RPMI7951 (cell line): ENCODE data around the gene CAMTA1. TPM values are rescaled to one million over a fixed set of nuclear protein-coding genes. Genes with fewer than 3 reads are reported as not detected.
A peak's percentile ranks its signal among the peaks of the same experiment; 100 is the strongest.
"Not testable (repeated sequence)": the region's sequence is repeated elsewhere in the genome, so short reads cannot be mapped to it uniquely, and the experiment has no call there.

Experiments used
- DNase-seq: peaks from one replicate; pipeline ENCODE4 v3.0.0-alpha.2; 2012; ENCODE audit warnings: low read depth
- total RNA-seq: library from RNA; depleted of rRNA; stranded (reverse); fragments of >200 nt; shearing (Covaris generic); gene quantifications from 2 replicates; pipeline ENCODE4 v1.2.3, GENCODE V29; 2014

Gene CAMTA1
- total RNA-seq, 1 experiment from 2014 or later, result 91.0 TPM

GRCh38 chr1:7691576-7691975, 906.3 kb downstream of the CAMTA1 start:
- DNase-seq, result no peak

DNA sequence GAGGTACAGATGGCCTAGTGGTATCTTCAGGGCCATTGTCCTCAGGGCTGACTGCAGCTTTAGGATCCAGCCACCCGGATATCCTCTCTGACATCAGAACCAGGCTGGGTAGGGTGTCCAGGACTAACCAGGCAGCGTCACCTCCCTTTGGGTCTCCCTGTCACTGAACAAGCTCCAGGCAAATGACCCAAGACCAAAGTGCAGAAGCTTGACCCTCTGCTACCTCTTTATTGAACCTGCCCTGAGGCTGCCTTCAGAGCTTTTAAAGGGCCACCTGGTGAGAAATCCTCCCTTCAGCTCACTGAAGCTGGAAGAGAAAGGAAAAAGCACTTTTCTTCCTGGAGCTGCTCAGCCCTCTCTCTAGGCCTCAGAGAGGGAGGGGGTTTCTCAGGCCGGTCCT, 906.8 kb downstream of the CAMTA1 start:
- no peak for DNase-seq

- DNase-seq, result not testable (repeated sequence)
Observed at GRCh38 chr1:7693037-7693436, 907.8 kb downstream of the CAMTA1 start.

GRCh38 chr1:7693662-7694061, 908.4 kb downstream of the CAMTA1 start:
- no peak for DNase-seq

DNA sequence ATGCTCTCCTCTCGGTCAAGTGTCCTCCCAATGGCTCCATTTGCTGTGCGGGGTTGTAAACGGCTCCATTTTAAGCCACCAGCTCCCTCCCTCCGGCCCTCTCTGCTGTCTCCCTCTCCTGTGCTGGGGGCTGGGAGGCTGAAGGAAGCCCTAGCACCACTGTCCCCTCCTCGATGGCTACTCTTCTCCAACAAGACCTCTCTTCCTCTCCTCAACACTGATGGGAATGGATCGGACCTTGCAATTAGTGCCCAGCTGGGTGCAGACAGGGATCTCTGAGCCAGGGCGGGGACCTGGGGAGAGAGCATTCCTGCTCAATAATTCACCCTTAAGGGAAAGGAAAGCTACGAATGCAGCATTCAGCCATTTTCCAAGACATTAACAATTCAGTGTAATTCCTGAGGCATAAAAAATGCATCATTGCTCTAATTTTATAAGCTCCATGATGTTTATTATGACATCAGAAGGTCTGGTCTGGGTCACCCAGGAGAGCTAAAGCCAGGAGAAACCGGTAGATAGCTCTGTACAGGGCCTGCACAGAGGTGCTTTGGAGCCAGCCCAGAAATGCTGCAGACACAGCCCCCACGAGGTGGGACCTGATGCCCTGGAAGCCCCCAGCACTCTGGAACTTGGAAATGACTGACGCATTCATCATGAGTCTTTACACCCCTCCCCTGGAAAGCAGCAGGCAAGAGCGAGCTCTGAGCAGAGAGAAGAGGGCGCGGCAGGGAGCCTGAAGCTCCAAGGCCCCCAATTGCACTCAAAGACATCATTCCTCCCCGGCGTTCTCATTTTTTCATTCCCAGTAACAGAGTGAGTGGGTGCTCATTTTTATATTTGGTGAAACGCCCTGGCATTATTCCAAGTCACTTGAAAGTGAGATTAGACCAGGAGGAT, 909.6 kb downstream of the CAMTA1 start:
- DNase-seq, result no peak

GRCh38 chr1:7695497-7696117, 910.4 kb downstream of the CAMTA1 start:
- DNase-seq, result no peak

DNA sequence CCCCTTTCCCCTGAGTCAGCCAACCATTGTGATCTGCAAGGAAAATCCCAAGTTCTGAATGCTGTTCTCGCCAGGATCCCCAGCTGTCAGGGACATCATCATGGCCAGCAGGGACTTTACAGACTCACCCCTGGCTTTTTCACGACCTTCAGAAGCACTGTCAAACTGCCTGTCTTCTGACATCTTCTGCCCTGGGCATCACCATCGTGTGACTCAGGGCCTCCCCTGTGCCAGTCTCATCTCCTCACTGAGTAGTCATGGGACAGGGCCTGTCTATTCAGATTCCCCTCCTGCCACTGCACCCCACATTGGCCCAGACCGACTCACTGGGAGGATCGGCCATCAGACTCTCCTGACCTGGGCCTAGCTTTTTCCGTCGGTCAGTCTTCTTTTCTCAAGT, 913.4 kb downstream of the CAMTA1 start:
- DNase-seq, result no peak

DNA sequence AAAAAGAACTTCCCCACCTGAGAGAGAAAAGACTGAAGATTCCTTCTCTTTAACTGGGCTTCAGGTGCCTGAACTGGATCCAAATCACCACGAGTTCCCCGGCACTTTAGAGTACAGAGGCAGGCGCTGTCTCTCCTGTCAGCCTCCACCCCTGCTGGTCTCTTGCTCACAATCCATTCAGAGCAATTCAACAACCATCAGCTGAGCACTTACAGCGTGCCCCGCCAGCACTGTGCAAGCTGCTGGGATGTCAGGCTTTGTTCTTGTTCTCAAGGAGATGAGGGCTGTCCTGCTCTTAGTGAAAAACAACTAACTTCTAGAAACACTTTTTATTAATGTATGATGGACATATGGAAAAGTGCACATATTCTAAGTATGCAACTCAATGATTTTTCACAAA, 917.1 kb downstream of the CAMTA1 start:
- DNase-seq, result no peak

DNA sequence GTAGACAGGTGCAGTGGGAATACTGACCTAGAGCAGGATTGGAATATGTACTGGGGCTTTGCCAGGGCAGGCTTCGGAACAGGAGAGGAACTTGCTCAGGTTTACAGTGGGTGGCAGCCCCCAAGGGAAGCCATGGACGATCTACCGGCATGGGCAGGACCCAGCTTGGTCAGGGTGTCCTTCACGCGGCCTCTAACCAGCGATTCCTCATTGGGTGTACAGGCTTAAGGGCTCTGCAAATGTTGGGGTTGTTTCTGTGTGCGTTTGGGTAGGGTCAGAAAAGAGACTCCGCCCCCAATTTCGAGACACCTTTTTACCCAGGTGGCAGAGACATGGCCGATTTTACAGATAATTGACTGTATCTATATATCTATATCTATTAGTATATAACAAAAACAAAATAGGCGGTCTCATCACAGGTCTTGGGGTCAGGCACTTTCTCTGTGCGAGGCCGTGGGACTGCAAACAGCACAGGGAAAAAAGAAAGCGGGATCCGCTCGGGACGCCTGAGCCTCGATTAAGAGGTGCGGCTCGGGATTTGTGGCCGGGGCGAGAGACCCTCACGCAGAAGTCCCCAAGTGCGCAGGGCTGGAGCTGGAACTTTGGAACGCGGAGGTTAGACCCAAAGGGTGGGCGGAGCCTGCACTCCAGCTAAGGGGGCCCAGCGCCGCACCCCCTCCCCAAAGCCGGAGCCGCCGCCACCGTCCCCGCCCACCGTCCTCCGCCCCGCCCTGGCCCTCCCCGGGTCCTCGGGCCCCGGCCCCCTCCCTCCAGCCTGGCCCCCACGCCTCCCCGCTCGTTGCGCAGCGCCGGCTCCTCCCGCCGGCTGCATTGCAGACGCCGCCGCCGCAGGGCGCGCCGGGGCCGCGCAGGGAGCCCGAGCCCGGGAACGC, 918.3 kb downstream of the CAMTA1 start:
- DNase-seq, result no peak

GRCh38 chr1:7704214-7705047, 919.2 kb downstream of the CAMTA1 start:
- DNase-seq, result peak; percentile 84

GRCh38 chr1:7705048-7705907, 920.0 kb downstream of the CAMTA1 start:
- peak; percentile 12 for DNase-seq

- DNase-seq, result no peak
Observed at GRCh38 chr1:7705908-7706216, 920.6 kb downstream of the CAMTA1 start.

- peak; percentile 57 for DNase-seq
Observed at GRCh38 chr1:7707527-7707926, 922.3 kb downstream of the CAMTA1 start.

GRCh38 chr1:7708065-7708464, 922.8 kb downstream of the CAMTA1 start:
- DNase-seq, result not testable (repeated sequence)

DNA sequence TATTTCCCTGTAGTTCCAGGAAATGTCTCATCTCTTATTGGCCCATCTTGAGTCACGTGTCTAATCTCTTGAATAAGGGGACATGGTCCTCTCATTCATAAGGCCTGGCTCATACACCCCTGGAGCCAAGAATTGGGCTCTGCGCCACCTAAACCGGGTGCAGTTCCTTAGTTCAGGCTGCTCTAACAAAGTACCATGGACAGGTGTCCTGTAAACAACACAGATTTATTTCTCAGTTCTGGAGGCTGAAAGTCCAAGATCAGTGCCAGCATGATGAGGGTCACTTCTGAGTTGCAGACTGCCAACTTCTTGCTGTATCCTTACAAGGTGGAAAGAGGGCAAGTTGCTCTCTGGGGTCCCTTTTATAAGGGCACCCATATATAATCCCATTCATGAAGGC, 925.6 kb downstream of the CAMTA1 start:
- no peak for DNase-seq

DNA sequence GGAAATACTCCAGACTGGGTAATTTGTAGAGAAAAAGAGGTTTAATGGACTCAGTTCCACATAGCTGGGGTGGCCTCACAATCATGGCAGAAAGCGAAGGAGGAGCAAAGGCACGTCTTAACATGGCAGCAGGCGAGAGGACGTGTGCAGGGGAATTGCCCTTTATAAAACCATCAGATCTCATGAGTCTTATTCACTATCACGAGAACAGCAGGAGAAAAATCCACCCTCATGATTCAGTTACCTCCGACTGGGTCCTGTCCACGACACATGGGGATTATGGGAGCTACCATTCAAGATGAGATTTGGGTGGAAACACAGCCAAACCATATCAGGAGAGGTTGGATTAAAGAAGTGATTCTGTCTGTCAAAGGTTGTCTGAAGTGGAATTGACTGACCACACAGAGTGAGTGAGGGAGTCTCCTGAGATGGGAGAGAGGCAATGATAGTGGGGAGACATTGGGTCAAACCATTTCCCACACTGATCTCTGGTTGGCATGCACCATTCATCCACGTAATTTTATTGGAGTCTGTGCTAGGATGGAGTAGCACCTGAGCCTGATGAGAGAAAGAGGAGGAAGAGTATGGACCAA, 927.6 kb downstream of the CAMTA1 start:
- no peak for DNase-seq

- no peak for DNase-seq
Observed at GRCh38 chr1:7716506-7716905, 931.3 kb downstream of the CAMTA1 start.

DNA sequence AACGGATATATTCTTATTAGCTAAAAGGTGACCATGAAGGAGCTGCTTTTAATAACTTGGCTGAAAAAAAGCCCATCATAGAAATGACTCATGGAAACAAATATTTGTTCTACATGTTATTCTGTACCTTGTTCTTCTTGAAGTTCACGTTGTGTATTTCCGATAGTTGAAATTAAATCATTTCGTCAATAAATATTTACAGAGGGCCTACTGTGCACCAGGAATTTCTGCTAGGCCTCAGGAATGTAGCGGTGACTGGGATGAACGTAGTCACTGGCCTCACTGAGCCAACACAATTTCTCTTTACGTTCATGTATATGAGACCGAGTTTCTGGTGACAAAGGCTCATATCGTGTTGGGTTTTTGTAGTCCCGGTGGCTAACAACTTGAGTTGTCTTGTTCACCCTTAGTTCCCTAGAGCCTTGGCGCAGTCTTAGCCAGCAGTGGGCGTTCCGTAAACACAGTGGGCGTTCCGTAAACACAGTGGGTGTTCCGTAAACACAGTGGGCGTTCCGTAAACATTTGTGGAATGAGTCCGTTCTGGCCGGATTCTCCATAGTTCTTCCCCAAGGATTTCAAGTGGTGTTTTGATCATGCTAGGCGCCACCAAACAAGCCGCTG, 932.6 kb downstream of the CAMTA1 start:
- no peak for DNase-seq

DNA sequence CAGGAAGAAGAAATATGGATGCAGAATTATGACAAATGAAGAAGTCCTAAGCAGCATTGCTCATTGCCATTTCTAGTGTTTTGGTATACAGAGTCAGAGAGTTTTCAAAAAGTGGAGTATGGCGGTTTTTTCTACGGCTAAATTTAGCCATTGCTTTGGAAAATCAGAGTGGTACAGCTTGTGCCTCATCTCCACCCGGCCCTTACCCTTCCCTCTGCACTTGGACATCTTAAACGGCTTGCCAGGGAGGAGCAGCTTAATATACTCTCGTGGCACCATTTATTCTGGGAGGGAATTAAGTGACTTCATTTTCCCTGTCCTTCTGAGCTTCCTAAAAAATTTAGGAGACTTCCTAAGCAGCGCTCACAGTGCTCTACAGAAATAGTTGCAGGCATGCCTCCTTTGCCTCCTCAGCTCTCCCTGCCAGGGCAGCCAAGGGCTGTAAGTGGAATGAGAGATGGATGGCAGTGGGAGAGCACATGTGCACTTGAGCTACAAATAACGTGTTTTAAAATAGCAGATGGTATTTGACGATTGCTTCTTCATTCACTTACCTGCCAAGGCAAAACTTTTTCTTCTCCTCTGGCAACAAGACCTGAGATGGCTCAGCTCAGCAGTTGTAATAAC, 934.3 kb downstream of the CAMTA1 start:
- DNase-seq, result no peak
